Stimulated activated CD4-positive, alpha-beta T cell treated with anti-CD3 and anti-CD28 coated beads, Interleukin-4, amount 100 ng/mL, for 48 hours (primary cell): ENCODE results near the gene TRIM49D1.
"Not testable (repeated sequence)": the region's sequence is repeated elsewhere in the genome, so short reads cannot be mapped to it uniquely, and the experiment has no call there.

Experiments
- DNase-seq, 2 donors: peaks; one replicate each; pipeline ENCODE4 v3.0.0-alpha.2; 2020; ENCODE audit warnings: low read depth in 2 of 2

Gene TRIM49D1

GRCh38 chr11:89922195-89922660 lies at the start of gene TRIM49D1:
TSS of gene TRIM49D1 (minus strand) at chr11:89922245. CDS start at chr11:89917710, 4,535 bp downstream.
- no peak for DNase-seq

GRCh38 chr11:89965737-89966136 lies 43.7 kb upstream of the TRIM49D1 start, which contains the start of gene TRIM64:
TSS of gene TRIM64 (plus strand) at chr11:89966037. CDS start at chr11:89968504, 2,467 bp downstream.
- DNase-seq: not testable (repeated sequence)

- not testable (repeated sequence) for DNase-seq
Observed at GRCh38 chr11:89960833-89961232, 38.8 kb upstream of the TRIM49D1 start.

- DNase-seq: not testable (repeated sequence)
Observed at GRCh38 chr11:89923764-89924163, 1.7 kb upstream of the TRIM49D1 start, which contains the start of gene TRIM49D2. TSS of gene TRIM49D2 (plus strand) at chr11:89924064. CDS start at chr11:89926762, 2,698 bp downstream.

GRCh38 chr11:89900809-89901208 lies 21.2 kb downstream of the TRIM49D1 start:
- DNase-seq: not testable (repeated sequence)

- DNase-seq: not testable (repeated sequence)
Observed at GRCh38 chr11:89893245-89893644, 28.8 kb downstream of the TRIM49D1 start.

- DNase-seq: not testable (repeated sequence)
Observed at GRCh38 chr11:89877511-89877910, 44.5 kb downstream of the TRIM49D1 start.

- DNase-seq: not testable (repeated sequence)
Observed at GRCh38 chr11:89872588-89872987, 49.5 kb downstream of the TRIM49D1 start.

- not testable (repeated sequence) for DNase-seq
Observed at GRCh38 chr11:89865223-89865622, 56.8 kb downstream of the TRIM49D1 start.

- not testable (repeated sequence) for DNase-seq
Observed at GRCh38 chr11:89863906-89864704, 57.9 kb downstream of the TRIM49D1 start.
